HG03045 (cell line): ENCODE data around the gene HNRNPM.
"Not testable (repeated sequence)": the region's sequence is repeated elsewhere in the genome, so short reads cannot be mapped to it uniquely, and the experiment has no call there.

ENCODE experiments used
- ATAC-seq: cut with Tn5 transposase; IDR thresholded peaks from one replicate; pipeline ENCODE4 v1.9.1; 2021; ENCODE audit warnings: mild to moderate bottlenecking, moderate library complexity; ENCODE audit not compliant: unreplicated experiment

The HNRNPM gene

GRCh38 chr19:8510589-8511115 lies 65.9 kb downstream of the HNRNPM start:
- ATAC-seq, result no peak

- no peak for ATAC-seq
Measured at GRCh38 chr19:8511573-8512101, 66.9 kb downstream of the HNRNPM start.

- ATAC-seq, result no peak
Measured at GRCh38 chr19:8512115-8512967, 67.6 kb downstream of the HNRNPM start.

DNA sequence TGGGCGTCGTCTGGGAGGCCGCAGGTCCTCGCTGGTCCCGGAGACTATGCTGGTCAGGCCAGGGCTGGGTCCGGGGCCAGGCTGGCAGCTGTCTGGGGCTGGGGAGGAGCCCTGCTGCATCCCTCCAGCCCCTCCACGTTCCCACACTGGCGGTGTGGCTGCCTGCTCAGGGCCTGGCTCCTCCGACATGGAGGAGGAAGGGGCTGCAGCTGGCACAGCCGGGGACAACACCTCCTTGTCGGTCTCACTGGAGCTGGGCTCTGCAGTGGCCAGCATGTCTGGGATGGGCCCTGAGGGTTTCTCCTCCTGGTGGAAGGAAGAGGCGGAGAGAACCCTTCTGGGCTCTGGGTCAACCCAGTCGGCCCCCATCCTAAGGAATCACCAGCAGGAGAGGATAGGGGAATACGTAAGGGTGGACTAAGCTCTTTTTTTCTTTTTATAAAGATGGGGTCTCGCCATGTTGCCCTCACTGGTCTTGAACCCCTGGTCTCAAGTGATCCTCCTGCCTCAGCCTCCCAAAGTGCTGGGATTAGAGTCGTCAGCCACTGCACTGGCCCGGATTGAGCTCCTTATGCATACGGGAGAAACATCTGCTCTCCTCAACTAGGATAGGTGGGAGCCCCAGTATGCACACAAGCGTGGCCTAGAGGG lies 68.4 kb downstream of the HNRNPM start:
- ATAC-seq, result no peak

DNA sequence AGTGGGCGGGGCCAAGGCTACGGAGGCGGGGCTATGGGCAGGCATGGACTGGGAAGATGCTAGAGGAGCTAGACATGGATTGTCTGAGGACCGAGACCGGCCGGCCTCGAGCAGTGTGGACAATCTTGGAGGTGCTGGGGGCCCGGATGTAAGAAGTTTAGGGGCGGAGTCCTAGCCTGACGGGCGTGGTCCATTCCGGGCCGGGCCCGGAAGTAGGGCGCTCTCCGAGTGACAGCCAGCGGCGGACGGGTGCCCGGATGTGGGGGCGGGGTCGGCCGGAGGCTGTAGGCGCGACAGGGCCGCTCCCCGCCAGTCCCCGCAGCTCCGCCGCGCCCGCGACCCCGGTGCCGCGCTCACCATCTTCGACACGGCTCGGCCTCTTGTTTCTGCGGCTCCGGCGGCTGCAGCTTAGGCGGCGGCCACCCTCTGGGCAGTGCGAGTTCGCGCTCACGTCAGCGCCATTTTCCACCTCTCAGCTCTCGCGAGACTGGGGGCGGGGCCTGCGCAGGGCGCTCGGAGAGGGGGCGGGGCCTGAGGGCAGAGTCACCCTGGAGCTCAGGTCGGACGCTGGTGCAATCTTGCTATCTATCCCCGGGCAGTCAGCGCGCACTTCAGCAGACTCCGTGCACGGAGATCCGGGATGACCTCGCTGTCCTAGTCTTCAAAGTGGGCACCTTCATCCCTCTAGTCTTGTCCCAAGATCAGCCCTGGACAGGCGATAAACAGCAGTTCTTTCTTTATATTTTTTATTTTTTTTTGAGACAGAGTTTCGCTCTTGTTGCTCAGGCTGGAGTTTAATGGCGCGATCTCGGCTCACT lies 69.1 kb downstream of the HNRNPM start, which contains the start of gene ZNF414:
TSS of gene ZNF414 (minus strand) at position 481 of the 818 bp plus-strand sequence. CDS start at position 360, 121 bp downstream.
- peak; percentile 81 for ATAC-seq

DNA sequence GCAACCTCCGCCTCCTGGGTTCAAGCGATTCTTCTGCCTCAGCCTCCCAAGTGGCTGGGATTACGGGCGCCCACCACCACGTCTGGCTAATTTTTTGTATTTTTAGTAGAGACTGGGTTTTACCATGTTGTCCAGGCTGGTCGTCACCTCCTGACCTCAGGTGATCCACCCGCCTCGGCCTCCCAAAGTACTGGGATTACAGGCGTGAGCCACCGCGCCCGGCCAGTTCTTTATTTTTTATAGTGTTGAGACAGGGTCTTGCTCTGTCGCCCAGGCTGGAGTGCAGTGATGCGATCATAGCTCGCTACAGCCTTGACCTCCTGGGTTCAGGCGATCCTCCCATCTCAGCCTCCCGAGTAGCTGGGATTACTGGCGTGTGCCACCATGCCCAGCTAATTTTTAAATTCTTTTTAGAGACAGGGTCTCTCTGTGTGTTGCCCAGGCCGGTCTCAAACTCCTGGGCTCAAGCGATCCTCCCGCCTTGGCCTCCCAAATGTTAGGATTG lies 69.8 kb downstream of the HNRNPM start:
- not testable (repeated sequence) for ATAC-seq

- no peak for ATAC-seq
Measured at GRCh38 chr19:8515317-8515716, 70.5 kb downstream of the HNRNPM start.

DNA sequence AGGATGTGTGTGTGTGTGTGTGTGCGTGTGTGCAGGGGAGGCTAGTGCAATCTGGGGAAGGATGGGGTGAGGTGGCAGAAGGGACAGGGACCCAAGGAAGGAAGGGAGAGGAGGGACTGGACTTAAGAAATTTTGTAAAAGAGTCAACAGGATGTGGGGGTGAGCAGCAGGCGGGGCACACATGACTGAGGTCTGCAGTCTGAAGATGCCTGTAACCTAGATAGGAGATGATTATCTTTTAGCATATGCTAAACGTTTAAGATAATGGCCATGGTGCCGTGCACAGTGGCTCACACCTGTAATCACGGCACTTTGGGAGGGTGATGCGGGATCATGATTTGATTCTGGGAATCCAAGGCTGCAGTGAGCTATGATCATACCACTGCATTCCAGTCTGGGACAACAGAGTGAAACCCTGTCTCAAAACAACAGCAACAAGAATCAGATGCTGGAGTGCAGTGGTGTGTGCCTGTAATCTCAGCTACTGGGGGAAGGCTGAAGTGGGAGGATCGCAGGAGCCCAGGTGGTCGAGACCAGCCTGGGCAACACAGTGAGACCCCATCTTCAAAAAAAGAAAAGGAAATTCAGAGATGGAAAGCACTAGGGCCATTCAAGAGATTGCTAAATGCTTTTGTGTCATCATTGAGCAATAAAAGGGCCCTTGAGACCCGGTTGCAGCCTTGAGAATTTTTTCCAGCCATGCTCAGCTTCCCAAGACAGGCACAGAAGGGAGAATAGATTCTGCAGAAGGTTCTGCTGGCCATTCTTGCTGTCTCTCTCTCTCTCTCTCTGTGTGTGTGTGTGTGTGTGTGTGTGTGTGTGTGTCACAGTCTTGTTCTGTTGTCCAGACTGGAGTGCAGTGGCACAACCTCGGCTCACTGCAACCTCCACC lies 73.0 kb downstream of the HNRNPM start:
- ATAC-seq, result no peak

GRCh38 chr19:8518536-8518935 lies 73.8 kb downstream of the HNRNPM start:
- no peak for ATAC-seq

DNA sequence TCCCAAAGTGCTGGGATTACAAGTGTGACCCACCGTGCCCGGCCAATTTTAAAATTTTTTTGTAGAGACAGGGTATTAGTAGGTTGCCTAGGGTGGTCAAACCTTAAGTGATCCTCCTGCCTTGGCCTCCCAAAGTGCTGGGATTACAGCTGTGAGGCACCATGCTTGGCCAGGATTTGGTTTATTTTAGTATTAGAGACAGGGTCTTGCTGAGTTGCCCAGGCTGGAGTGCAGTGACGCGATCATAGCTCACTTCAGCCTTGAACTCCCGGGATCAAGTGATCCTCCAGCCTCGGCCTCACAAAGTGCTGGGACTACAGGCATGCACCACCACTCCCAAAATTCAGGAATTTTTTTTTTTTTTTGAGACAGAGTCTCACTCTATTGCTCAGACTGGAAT lies 74.6 kb downstream of the HNRNPM start:
- no peak for ATAC-seq

DNA sequence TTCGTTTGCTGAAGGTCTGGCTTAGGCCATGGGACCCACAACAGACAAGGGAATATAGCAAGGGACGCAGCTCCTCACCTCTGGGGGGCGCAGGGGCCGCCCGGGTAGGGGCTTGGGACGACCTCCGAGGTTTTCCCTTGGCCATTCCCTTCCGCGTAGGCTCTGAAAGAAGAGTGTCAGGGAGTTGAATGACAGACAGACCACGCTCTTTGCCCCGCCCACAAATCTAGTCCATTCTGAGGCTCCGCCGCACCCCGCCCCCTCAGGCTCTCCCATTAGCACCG lies 80.6 kb downstream of the HNRNPM start:
- ATAC-seq, result no peak

DNA sequence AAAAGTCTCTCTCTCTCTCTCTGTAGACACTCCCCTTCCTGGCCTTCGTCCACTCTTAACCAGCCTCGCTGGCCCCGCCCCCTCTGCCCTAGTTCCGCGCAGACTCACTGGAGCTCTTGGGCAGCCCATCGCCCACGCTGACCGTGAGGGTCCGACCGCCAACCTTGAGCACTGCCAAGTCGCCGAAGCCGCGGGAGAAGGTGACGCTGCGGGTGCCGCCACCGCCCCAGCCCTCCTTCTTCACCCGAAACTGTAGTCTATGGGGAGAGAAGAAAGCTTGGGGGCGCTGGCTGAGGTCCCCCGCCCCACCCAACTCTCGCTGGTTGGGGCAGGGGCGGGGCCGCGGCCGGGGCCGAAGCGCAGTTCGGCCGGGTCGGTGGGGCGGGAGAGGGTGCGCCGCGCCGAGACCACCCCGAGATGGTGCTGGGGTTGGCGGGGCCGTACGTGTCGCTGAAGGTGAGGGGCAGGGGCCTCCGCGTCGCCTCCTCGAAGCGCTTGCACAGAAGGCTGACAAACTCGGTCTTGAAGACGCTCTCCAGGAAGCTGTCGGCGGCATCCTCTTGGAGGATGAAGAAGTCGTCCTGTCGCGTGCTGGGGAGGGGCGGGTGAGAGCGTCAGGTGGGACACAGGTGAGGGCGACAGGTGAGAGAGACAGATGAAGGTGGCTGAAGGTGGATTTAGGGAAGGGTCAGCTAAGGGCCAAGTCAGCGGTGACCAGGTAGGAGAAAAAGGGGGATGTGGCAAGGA lies 81.7 kb downstream of the HNRNPM start:
- no peak for ATAC-seq

GRCh38 chr19:8528500-8528899 lies 83.7 kb downstream of the HNRNPM start:
- ATAC-seq, result no peak

- no peak for ATAC-seq
Measured at GRCh38 chr19:8529369-8530006, 84.7 kb downstream of the HNRNPM start.

- no peak for ATAC-seq
Measured at GRCh38 chr19:8530061-8530679, 85.4 kb downstream of the HNRNPM start.

DNA sequence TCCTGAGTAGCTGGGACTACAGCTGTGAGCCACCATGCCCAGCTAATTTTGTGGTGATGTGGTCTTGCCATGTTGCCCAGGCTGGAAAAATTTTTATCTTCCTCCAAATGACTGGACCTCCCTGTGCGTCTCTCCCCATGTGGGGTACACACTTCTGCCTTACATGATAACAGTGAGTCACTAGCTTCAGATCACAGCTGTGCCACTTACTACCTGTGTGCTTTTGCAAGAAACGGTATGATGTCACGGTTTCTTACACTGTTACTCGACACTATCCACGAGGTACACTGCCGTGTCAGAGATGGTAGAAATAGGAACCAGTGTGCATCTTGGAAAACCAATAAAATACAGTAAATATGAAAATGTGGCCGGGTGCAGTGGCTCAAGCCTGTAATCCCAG lies 86.7 kb downstream of the HNRNPM start:
- no peak for ATAC-seq

DNA sequence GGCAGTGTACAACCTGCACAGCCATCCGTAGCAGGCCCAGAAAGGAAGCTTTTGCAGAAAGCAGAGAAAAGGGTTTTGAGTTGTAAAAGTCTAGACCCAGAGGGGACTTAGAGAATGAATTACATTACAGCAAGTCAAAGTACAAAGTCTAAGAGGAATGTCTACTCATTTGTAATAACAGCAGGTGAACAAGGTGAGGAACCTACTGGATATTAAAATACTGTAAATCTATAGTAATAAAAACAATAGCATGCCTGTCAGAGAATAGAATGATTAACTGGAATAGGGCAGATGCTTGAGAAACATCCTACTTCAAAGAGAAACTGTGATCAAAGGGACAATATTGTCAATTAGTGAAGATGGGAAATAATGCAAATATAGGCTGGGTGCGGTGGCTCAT lies 87.5 kb downstream of the HNRNPM start:
- ATAC-seq, result no peak

DNA sequence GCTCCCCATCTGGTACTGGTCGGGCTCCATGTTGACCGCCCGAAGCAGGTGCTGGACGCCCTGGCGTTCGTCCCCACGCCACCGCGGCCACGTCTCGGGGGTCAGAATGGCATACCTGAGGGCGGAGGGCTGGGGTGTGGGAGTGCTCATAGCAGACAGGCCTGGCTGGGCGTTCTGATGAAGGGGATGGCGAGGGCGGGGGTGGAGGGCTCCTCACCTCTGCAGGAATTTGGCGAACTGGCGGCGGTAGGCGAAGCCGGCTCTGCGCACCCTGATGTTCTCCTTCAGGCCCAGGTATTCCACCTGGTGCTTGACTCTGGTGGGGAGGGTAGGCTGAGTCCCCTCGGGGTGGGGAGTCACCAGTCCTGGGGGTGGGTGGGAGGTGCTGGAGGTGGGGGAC lies 91.5 kb downstream of the HNRNPM start:
- no peak for ATAC-seq
